DMS 273 (cell line): ENCODE data around the gene CAMTA1.
A peak's percentile ranks its signal among the peaks of the same experiment; 100 is the strongest.

Experiments
- DNase-seq: peaks from one replicate; lab custom pipeline; 2025; ENCODE audit not compliant: unreplicated experiment; lab: John Stamatoyannopoulos, UW

Gene CAMTA1

DNA sequence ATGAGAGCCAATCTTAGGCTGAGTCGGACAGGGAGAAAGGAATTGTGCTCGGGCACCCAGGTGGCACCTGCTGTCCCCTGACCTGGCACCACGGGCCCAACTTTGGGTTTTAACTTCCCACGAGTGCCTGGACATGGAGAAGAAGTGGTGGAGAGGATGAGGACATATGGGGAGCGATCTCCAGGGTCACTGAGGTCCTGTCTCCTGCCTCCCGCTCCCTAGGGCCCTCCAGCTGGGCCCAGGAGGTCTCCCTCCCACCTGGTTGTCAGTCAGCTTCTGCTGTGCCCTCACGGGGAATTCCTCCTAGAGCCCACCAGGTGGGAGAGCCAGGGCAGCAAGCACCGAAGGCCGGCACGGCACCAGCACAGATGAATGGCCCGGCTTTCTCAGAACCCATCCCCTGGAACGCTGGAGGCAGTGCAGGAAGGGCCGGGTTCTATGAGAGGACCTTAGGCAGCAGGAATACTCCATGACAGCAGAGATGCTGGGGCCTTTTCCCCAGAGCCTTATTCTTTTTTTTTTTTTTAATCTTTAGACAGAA is 435.5 kb downstream of the CAMTA1 start:
- DNase-seq, result no peak

DNA sequence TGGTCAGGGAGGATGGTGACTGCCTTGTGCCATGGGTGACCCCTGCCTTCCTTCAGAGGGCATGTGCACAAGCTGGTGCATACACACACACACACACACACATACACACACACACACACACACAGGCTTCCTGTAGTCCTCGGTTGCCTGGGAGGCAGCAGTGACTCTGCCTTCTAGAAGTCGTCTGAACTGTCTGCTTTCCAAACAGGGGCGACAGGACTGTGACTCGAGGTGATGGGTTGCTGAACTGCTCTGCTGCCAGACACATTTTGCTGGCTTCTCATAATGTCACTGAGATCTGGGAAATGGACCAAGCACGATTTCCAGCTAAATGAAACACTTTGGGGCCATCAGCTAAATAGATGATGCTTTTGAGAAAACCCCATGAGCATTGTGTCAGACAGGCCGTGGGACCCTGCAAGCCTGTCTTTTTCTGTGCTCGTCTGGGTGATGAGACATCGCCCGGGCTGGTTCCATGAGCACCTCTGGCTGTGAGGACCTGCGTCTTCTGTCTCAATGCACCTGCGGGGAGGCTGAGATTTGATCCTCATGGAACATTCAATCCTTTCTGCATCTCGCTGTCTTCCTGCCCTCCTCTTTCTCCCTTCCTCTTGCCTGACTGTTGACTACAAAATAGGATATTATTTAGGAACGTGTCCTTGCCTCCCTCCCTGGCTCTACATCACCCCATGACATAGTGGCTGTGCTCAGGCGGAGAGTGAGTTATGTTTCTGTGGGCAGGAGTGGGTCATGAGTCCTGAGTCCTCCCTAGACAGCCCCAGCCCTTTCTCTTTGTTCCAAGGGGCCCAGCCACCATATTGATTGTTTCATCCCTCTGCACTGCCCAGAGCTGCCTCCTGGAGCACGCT is 436.8 kb downstream of the CAMTA1 start:
- DNase-seq, result no peak

DNA sequence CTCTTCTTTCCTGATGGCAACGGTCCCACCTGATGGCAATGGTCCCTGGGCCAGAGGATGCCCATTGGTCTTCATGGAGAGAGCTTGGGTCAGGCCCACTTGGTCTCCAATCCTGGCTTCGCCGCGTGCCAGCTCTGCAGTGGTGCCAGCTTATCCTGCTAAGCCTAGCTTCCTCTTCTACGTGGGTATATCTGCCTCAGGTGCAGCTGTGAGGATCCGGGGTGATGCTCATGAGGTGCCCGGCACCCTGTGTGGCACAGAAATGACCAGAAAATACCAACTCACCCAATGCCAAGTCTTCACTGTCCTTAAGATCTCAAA is 437.4 kb downstream of the CAMTA1 start:
- DNase-seq, result no peak

DNA sequence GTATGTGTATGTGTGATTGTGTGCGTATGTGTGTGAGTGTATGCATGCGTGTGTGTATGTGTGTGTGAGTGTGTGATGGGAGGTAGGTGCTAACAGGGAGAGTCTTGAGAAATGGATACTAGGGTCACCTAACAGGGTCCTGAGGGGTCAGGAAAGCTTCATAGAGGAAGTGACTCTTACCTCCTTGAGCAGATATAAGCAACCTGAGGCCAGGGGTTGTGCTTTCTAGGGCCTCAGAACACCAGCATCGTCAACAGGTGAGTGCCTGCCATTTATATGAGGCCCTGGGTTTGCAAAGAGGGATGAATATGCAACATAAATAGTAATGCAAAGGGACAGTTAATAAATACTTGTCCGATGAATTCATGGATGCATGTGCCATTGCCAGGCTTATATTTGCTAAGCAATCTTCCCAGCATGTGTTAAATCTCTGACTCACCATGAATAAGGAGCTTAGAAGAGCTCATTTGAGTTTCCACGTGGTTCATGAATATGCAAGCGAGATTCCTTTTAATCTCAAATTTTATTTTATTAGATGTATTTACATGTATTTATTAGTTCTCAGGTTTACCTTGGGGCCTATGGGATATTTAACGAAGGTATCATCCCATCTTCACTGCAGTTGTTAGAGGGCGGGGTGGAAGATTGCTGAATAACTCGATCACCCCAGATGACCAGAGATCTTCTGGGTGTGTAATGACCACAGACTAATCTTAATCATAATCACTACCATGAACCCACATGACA is 438.3 kb downstream of the CAMTA1 start:
- peak; percentile 11 for DNase-seq

DNA sequence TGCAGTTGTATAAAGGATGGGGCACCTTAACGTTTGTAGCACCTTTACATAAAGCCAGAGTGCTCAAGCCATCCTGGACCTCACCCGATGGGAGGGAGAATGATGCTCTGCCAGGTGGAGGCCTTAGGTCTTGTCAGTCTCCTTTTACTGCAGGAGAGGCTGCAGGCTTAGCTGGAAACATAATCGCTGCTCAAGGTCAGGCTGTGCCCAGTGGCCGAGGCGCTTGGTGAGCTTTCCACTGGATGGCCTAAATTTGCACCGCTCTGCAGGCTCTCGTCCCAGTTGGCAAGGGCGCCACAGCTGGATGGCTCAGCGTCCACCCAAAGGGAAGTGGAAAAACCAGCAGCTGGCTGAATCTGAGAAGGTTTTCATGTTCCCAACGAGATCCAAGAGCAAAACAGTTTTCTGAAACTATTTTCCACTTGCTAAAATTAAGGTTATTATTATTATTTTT is 438.9 kb downstream of the CAMTA1 start:
- no peak for DNase-seq

DNA sequence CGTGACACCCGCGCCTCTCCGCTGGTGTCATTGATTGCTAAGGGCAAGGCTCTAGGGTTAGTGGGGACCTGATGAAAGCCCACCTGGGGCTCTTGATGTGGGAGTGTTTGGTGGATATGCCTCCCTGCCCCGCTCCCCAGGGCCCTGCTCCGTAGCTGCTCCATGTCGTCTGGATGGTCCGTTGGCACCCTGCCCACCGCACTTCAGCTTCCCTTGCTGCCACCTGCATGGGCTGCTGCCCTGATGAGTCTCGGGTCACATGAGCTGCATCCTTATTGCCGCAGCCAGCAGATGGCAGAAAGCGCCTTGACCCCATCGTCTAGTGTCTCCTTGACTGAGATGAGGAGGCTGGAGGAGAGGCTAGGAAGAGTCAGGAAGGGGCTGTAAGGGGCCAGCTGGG is 439.4 kb downstream of the CAMTA1 start:
- peak; percentile 49 for DNase-seq

DNA sequence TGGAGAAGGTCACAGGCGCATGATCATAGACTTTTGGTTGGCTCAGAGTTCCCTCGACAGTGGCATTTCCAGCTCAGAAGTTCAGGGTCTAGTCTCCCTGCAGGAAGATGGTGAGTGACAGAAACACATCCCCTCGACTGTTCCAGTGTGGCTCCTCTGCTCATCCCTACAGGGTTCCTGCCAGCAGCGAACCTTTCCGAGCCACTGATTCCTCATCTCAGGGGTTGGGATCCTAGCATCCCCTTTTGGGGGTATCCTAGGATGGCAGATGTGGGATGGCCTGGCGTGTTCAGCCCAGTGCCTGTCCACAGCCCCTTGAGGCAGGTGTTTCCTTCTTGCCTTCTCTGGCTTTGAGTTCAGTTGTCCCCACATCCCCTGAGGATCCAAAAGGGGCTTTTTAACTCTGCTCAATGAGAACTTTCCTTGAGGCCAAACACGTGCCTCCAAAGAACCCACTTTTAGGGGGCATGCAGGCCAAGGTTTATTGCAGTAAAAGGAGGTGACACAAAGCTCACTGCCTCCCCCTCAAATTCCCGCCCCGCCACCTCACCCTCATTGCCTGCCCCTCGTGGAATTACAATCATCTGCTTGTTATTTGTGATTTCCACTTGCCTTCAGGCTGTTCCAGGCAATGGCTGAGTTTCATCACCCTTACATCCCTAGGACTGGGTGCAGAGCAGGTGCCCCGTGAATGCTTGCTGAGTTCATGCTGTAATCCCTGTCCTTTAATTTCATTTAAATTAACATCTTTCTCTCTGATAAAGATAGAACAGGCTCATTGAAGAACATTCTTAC is 440.7 kb downstream of the CAMTA1 start:
- no peak for DNase-seq

DNA sequence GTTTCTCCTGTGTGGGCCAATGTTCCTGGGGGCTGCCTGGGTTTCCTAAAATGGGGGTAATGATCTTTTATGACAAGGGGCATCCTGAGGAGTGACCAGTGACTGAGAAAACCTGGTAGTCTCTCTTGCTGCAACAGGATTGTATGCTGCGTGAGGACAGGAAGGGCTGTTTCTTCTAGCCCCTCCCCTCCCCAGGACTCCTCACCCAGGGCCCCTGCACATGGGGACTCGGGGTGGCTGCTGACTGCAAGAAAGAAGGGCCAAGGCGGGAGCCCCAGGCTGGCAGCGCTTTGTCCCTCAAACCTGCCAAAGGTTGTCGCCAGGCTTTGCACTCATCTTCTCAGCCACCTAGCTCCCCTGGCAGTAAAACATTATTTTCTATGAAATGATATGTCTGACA is 442.4 kb downstream of the CAMTA1 start:
- no peak for DNase-seq

DNA sequence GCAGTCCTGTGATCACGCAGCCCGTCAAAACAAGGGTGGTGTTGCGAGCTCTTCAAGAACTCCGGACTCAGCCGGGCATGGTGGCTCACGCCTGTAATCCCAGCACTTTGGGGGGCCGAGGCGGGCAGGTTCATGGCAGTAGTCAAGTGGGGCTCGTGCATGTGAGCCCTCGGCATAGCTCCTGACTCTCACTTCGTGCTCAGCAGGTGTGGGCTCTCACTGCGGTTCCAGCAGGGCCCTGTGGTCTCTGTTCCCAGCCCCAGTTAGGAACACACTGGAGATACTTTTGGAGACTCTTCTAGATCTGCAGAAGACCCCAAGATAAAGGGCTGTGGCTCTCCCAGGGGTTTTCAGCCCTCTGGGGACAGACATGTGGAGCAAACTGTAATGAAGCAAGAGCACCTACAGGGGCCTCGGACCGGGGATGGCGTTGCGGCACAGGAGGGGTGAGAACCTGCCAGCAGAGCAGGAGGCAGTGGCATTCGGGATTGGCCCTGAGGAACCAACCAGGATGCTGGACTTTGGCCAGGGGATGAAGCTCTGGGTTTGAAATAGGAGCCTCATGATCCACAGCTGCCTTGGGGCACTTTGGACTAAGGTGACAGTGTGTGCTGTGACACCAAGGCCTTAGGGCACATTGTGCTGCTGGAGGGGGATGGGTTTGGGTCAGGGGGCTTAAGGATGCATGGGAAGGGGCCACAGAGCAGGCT is 443.2 kb downstream of the CAMTA1 start:
- DNase-seq, result no peak

DNA sequence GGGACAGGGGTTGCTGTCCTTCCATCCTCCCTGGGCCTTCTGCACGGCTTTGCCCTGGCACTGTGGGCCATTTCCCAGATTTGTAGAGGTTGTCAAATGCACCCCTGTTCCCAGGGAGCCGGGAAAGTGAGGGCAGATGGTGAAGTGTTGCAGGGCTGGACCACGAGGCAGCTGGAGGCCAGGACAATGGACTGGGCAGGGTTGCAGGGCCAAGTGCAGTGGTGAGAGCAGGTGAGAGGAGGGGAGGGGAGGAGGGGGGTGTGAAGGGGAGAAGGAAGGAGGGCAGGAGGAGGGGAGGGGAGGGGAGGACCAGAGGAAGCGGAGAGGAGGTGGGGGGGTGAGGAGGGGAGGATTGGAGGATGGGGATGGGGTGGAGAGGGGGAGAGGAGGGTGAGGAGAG is 443.9 kb downstream of the CAMTA1 start:
- DNase-seq, result no peak

DNA sequence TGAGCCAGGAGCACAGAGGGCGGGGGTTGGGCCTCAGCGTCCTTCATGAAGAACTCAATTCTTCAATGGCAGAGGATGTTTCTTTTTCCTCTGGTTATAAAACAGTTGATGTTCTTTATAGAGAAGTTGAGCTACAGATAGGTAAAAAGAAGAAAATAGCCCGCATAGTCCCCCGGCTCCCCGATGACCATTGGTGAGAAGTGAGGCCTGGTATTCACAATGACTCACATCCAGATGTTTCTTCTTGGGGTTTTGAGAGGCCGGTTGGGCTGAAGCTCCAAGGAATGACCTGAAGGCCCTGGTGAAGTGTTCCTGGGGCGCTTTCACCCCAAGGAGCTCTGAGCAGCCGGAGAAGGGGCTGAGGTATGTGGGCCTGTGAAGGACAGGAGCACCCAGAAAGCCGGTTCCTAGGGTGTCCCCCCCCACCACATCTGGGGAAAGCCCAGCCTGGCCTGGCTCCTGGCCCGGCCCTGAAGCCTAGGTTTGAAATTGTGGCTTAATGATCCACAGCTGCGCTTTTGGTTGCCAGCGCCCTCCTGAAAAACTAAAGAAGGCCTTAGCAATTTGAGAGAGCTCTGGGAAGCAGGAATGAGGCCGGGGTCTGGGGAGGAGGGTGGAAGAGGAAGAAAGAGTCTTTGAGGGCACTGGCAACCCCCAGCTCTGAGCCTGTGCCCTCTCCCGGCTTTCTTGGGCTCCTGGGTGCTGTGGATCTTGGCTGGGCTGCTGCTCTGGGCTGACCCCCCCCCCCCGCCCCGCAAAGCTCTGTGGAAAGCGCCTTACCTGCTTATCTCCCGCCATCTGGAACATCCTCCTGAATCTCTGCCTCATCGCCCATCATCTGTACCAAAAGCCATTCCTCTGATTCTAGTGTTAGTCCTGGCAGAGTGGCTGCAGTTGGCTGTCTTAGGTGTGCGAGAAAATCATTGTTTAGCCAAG is 444.7 kb downstream of the CAMTA1 start:
- DNase-seq, result no peak

DNA sequence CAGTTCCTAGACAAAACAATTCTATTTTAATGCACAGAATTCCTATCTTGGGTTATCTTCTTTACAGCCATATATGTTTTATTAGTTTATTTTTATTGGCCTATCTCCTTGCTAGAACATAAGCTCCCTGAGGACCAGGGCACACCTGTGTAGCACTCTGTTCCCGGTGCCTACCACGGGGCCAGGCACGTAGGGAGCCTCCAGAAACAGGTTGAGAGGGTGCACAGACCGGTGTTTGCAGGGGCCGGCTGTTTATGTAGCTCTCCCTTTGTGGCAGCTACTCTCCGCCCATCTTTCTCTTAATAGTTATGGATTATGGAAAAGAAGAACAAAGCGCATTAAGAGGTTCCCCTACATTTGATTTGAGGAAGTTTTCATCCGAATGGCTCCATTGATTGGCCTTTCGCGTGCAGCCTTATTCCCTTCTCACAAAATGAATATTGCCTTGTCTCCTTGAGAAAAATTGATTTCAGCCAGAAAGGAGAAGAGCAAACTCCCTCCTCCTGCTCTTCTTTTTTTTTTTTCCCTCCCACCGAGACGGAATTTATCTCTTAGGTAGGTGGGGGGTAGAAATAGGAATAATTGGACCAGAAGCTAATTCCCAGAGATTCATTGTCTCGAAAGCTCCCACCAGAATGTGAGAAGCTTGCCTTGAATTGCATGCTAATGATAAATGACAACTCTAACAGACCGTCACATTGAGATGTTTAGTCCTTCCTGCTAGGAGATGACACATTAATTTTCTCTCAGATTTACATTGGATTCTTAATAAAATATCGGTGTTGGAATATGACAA is 447.4 kb downstream of the CAMTA1 start:
- DNase-seq, result no peak

DNA sequence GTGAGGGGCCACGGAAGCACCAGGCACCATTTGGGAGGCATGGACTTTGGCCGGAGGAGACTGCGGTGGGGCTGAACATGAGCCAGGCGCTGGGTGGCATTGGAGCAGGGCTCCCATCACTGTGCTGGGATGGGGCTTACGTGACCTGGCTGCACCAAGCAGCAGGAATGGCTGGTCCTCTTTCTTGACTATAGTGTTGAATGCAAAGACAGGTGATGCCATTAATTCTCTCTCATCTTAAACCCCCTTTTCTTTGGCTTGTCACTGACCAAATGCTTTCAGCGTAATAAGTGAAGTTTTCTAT is 447.9 kb downstream of the CAMTA1 start:
- no peak for DNase-seq

DNA sequence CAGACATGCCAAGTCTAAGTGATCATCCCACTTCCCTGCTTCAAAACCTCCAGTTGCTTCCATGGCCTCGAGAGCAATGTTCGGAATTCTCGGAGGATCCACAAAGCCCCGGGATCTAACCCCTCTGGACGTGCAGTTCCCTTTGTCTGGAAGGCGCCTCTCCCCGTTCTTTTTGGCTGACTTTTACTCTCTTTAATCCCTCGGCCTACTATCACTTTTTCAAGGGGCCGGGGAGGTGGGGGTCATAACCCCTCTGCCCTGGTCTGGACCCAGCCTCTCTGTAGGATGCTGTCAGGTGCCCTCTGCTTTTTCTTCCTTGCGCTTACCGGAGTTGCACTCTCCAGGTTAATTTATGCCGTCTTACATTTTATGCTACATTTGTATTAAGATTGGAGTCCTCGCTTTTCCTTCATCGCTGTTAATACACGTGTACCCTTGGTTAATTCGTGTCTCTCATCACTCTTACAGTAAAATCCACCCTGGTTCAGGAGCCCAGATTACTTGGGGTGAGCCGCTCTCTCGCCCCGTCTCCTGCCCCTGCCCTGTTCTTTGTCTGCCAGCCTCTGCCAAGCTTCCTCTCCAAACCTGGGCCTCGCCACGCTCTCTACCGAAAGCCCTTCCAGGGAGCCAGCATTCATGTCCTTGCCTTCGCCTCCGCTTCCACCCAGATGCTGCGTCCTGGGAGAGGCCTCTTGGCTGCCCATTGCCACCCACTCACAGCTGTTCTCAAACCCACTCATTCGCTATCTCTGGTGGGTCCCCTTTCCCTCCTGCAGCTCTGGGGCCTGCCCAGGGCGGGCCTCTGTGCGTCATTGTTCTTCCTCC is 448.6 kb downstream of the CAMTA1 start:
- no peak for DNase-seq

DNA sequence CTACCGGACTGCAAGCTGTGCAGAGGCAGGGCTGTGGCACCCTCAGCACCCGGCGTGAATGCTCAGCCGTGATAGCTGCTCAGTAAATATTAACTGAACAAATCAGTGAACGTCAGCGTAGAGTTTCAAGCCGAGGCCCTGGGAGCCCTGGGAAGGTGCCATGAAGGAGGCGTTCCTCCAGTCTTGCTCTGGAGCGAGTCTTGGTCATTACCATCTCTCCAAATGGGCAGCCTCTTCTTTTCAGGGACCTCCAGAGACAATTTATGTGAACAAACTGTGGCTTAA is 449.2 kb downstream of the CAMTA1 start:
- DNase-seq, result no peak

DNA sequence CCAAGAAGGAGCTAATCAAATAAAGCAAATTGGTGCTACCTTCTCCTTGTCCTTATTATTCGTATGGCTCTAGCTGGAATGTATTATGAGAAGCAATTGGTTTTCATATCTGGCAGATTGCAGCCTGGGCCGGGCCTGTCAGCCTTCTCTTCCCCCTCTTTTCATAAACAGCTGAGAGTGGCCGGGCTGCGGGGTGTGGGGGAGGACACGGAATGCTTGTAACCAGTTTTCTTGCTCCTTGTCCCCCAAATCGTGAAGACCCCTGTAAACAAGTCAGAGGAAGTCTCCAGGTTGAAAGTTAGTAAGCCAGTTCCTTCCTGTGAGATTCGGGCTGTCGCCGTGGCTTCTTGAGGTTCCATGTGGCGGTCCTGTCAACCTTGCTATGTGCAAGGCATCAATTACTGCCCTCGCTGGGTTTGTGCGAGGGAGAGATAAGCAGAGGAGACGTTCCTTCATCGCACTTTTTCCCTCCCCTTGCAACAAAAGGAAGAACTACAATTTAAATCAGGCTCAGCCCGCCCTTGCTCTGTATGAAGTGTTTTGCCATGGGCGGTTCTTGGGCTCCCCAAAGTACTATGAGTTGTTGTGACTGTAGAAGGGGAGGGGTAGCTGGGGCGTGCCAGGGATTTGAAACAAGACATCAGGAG is 450.7 kb downstream of the CAMTA1 start:
- DNase-seq, result no peak

DNA sequence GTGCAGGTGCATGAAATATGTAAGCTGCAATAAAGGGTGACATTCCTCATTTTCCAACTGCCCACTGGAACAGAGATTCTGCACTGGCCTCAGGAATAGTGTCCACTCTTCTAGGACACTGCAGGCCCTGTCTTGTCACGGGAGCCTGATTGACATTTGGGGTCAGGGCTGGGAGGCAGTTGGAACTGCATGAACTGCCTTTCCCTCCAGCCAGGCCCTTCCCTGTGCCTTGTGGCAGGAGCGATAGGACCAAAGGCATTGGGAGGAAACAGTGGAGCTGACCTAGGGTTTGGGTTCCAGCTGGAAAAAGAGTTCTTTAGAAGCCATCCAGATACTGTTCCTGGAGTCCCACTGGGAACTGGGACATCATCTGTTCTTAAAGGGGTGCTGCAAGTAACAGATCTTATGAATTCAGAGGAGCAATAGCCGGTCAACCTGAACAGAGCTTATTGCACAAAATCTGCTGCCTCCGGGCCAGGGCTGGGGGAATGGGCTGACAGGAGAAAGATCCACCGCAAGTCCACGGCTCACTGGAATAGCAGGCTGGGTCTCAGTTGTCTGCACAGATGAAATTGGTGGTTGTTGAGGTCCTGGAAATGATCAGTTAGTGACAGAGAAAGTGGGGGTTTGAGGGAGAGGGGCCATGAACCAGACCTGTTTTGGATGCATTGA is 451.7 kb downstream of the CAMTA1 start:
- DNase-seq, result no peak
